H9 (cell line): Measurements from ENCODE around the gene ERF. TPM values are rescaled to one million over a fixed set of nuclear protein-coding genes. Genes with fewer than 3 reads are reported as not detected.

Source experiments
- DNase-seq: peaks from one replicate; pipeline ENCODE4 v3.0.0-alpha.2; 2017
- H2AFZ ChIP-seq: one replicate; pipeline ENCODE4 v1.6.1; 2013; ENCODE audit warnings: mild to moderate bottlenecking, low read length, control low read depth, moderate library complexity
- H2AK5ac ChIP-seq: 2 replicates; pipeline ENCODE4 v1.6.1; 2013; ENCODE audit warnings: low read length, control low read depth, mixed read lengths; ENCODE audit not compliant: insufficient read length
- H2BK120ac ChIP-seq: one replicate; pipeline ENCODE4 v1.6.1; 2013; ENCODE audit warnings: low read depth, mild to moderate bottlenecking, low read length, control low read depth, inconsistent platforms; ENCODE audit not compliant: poor library complexity, severe bottlenecking
- H2BK12ac ChIP-seq: 2 replicates; pipeline ENCODE4 v1.6.1; 2013; ENCODE audit warnings: low read length, control low read depth, mixed read lengths, low read depth; ENCODE audit not compliant: insufficient read length
- H2BK15ac ChIP-seq: 2 replicates; pipeline ENCODE4 v1.6.1; 2013; ENCODE audit warnings: low read depth, low read length, control low read depth
- H2BK20ac ChIP-seq: one replicate; pipeline ENCODE4 v1.6.1; 2013; ENCODE audit warnings: low read depth, mild to moderate bottlenecking, low read length, control low read depth, inconsistent platforms; ENCODE audit not compliant: poor library complexity, severe bottlenecking
- H2BK5ac ChIP-seq: 2 replicates; pipeline ENCODE4 v1.6.1; 2013; ENCODE audit warnings: low read length, control low read depth, mixed read lengths; ENCODE audit not compliant: insufficient read length
- H3K14ac ChIP-seq: 2 replicates; pipeline ENCODE4 v1.6.1; 2013; ENCODE audit warnings: low read length, control low read depth; ENCODE audit not compliant: insufficient read depth
- H3K18ac ChIP-seq: 2 replicates; pipeline ENCODE4 v1.6.1; 2013; ENCODE audit warnings: low read depth, mild to moderate bottlenecking, mixed read lengths, low read length, control low read depth; ENCODE audit not compliant: insufficient read length
- H3K23ac ChIP-seq: 2 replicates; pipeline ENCODE4 v1.6.1; 2013; ENCODE audit warnings: low read length, control low read depth, mixed read lengths, low read depth; ENCODE audit not compliant: insufficient read length
- H3K23me2 ChIP-seq: 2 replicates; pipeline ENCODE4 v1.6.1; 2013; ENCODE audit warnings: low read depth, mild to moderate bottlenecking, mixed read lengths, low read length, control low read depth; ENCODE audit not compliant: insufficient read length, poor library complexity, severe bottlenecking
- H3K27ac ChIP-seq: 2 replicates; pipeline ENCODE4 v1.5.1; 2013; ENCODE audit warnings: low read length, control low read depth, mixed read lengths, low read depth; ENCODE audit not compliant: insufficient read length
- H3K27me3 ChIP-seq: 2 replicates; pipeline ENCODE4 v1.6.1; 2013; ENCODE audit warnings: low read length, control low read depth, inconsistent platforms; ENCODE audit not compliant: insufficient read depth
- H3K4ac ChIP-seq: 2 replicates; pipeline ENCODE4 v1.6.1; 2013; ENCODE audit warnings: low read depth, mild to moderate bottlenecking, control low read depth, inconsistent platforms, low read length, moderate library complexity
- H3K4me1 ChIP-seq: 2 replicates; pipeline ENCODE4 v1.6.1; 2013; ENCODE audit warnings: low read length, control low read depth, inconsistent platforms; ENCODE audit not compliant: insufficient read depth
- H3K4me2 ChIP-seq: 2 replicates; pipeline ENCODE4 v1.6.1; 2013; ENCODE audit warnings: low read length, control low read depth, mixed read lengths; ENCODE audit not compliant: insufficient read length, insufficient read depth
- H3K56ac ChIP-seq: 2 replicates; pipeline ENCODE4 v1.6.1; 2013; ENCODE audit warnings: low read depth, mild to moderate bottlenecking, mixed read lengths, low read length, control low read depth; ENCODE audit not compliant: insufficient read length
- H3K79me1 ChIP-seq: 2 replicates; pipeline ENCODE4 v1.6.1; 2013; ENCODE audit warnings: low read depth, mild to moderate bottlenecking, moderate library complexity, low read length, control low read depth, inconsistent platforms; ENCODE audit not compliant: insufficient read depth, poor library complexity, severe bottlenecking
- H3K79me2 ChIP-seq: 2 replicates; pipeline ENCODE4 v1.6.1; 2013; ENCODE audit warnings: low read length, control low read depth, inconsistent platforms; ENCODE audit not compliant: insufficient read depth
- H3K9ac ChIP-seq: 2 replicates; pipeline ENCODE4 v1.6.1; 2013; ENCODE audit warnings: low read length, control low read depth, mixed read lengths; ENCODE audit not compliant: insufficient read length; ENCODE audit errors: extremely low read depth
- H3K9me3 ChIP-seq: one replicate; pipeline ENCODE4 v1.6.1; 2013; ENCODE audit warnings: low read depth, low read length, inconsistent platforms; ENCODE audit not compliant: control insufficient read depth
- H3T11ph ChIP-seq: one replicate; pipeline ENCODE4 v1.6.1; 2013; ENCODE audit warnings: mild to moderate bottlenecking, low read length, control low read depth, inconsistent platforms
- H4K20me1 ChIP-seq: one replicate; pipeline ENCODE4 v1.6.1; 2013; ENCODE audit not compliant: control insufficient read depth, insufficient read length, insufficient read depth
- H4K5ac ChIP-seq: 2 replicates; pipeline ENCODE4 v1.6.1; 2013; ENCODE audit warnings: low read depth, mild to moderate bottlenecking, mixed read lengths, low read length, control low read depth; ENCODE audit not compliant: insufficient read length
- H4K8ac ChIP-seq: replicated peaks from 2 replicates; pipeline ENCODE4 v1.6.1; 2013; ENCODE audit warnings: low read length, control low read depth, mixed read lengths, low read depth; ENCODE audit not compliant: insufficient read length
- H4K91ac ChIP-seq: 2 replicates; pipeline ENCODE4 v1.6.1; 2013; ENCODE audit warnings: low read depth, mild to moderate bottlenecking, moderate library complexity, mixed read lengths, low read length, control low read depth; ENCODE audit not compliant: insufficient read length
- H3K27ac Mint-ChIP-seq, 3 experiments: 2 replicates in 2 of 3; 3 replicates in 1 of 3; pipeline ENCODE4 v1.8.0; 2020 to 2021; ENCODE audit warnings: mixed read lengths in 3 of 3, mild to moderate bottlenecking in 1 of 3, moderate library complexity in 1 of 3
- H3K27me3 Mint-ChIP-seq: 2 replicates; pipeline ENCODE4 v1.8.0; 2021; ENCODE audit warnings: low read depth, mild to moderate bottlenecking, moderate library complexity, mixed read lengths
- H3K36me3 Mint-ChIP-seq, 3 experiments: 2 replicates in 2 of 3; 3 replicates in 1 of 3; pipeline ENCODE4 v1.8.0; 2020 to 2021; ENCODE audit warnings: low read depth in 3 of 3, mixed read lengths in 3 of 3; ENCODE audit not compliant: insufficient read depth in 1 of 3
- H3K4me1 Mint-ChIP-seq, 2 experiments: 2 replicates each; pipeline ENCODE4 v1.8.0; 2020; ENCODE audit warnings: mixed read lengths in 2 of 2
- H3K4me3 Mint-ChIP-seq, 2 experiments: 2 replicates in 1 of 2; 3 replicates in 1 of 2; pipeline ENCODE4 v1.8.0; 2020 to 2021; ENCODE audit warnings: mild to moderate bottlenecking in 2 of 2, mixed read lengths in 2 of 2, moderate library complexity in 1 of 2
- H3K9me3 Mint-ChIP-seq, 2 experiments: 2 replicates in 1 of 2; 3 replicates in 1 of 2; pipeline ENCODE4 v1.8.0; 2020; ENCODE audit warnings: mild to moderate bottlenecking in 2 of 2, mixed read lengths in 2 of 2, moderate library complexity in 1 of 2
- CTCF ChIP-seq: fragments of 200-600 bp; sonication (generic); conservative IDR thresholded peaks from 3 replicates; pipeline ENCODE4 v1.8.0; 2021; ENCODE audit warnings: antibody characterized with exemption, mild to moderate bottlenecking
- WGBS: extraction: QIAGEN DNeasy Blood & Tissue Kit; methylation state at CpG from one replicate; pipeline ENCODE4 v1.1.7; 2013; ENCODE audit warnings: missing lambda C conversion rate, low lambda C conversion rate, mixed read lengths; ENCODE audit not compliant: insufficient read length; ENCODE audit errors: extremely low coverage; 5-methylcytosine and 5-hydroxymethylcytosine counted together
- total RNA-seq: library from RNA; stranded (reverse); gene quantifications from 2 replicates; pipeline ENCODE4 v1.2.1, GENCODE V29; 2021

ERF gene
- total RNA-seq, 1 experiment from 2014 or later: 126 TPM

- Histone ChIP-seq H3K9ac (peak overlapping the region; percentile 28), H3K14ac (no peak overlapping the region; the same call in 1 of the 2 replicates), H3K27me3 (no peaks in the 10 kb centered on the region), H3K4ac (no peak overlapping the region), H4K91ac (no peak overlapping the region), H3K79me2 (no peaks in the 10 kb centered on the region; the same call in 1 of the 2 replicates), H2BK120ac (no peak overlapping the region), H4K20me1 (no peaks in the 10 kb centered on the region), H3K27ac (peak overlapping the region; percentile 10), H2BK15ac (no peak overlapping the region), H2BK20ac (no peak overlapping the region), H3K79me1 (no peaks in the 10 kb centered on the region), H3T11ph (no peak overlapping the region), H2AK5ac (no peak overlapping the region), H2BK12ac (no peak overlapping the region), H2AFZ (no peak overlapping the region), H3K9me3 (no peaks in the 10 kb centered on the region), H2BK5ac (no peak overlapping the region), H3K23ac (no peak overlapping the region), H4K8ac (no peak overlapping the region), H4K5ac (no peak overlapping the region), H3K4me2 (peak overlapping the region; percentile 96), H3K56ac (no peak overlapping the region), H3K18ac (peak overlapping the region; percentile 76), H3K4me1 (no peaks in the 10 kb centered on the region; the same call in 1 of the 2 replicates), H3K23me2 (peaks cover 4% of the 10 kb centered on the region)
- peak overlapping the region; percentile 95 to 99 (median 99) for H3K27ac Mint-ChIP-seq
- TF ChIP-seq CTCF: peak; percentile 68
- no peaks in the 10 kb centered on the region; the same call in 1 of the 2 replicates for H3K27me3 Mint-ChIP-seq
- peaks cover 29 to 35% of the 10 kb centered on the region in 2 experiments for H3K4me1 Mint-ChIP-seq
- WGBS: no CpG with 5 or more reads among the region's 45 CpGs
- H3K36me3 Mint-ChIP-seq: peaks cover 1 to 26% (median 21%) of the 10 kb centered on the region in 3 experiments; a peak in 6 of 7 replicates
- DNase-seq: peak; percentile 97
- peak overlapping the region; percentile 88 to 95 for H3K4me3 Mint-ChIP-seq
- H3K9me3 Mint-ChIP-seq: no peaks in the 10 kb centered on the region
These were observed 10.3 kb downstream of the ERF start for GRCh38 chr19:42244347-42245220.
